ENCODE data around the gene DFFB.

- TF ChIP-seq CEBPB (IDR thresholded peaks at IDR 0.05; ENCODE audit: borderline replicate concordance, low read depth, low read length) (no peak), SRSF9 (IDR thresholded peaks at IDR 0.05; ENCODE audit: borderline replicate concordance, insufficient read depth, low read depth, low read length, poor library complexity, severe bottlenecking) (no peak), ZSCAN29 (CRISPR knock-in tag; conservative IDR thresholded peaks at IDR 0.05) (no peak), DRAP1 (CRISPR knock-in tag; IDR thresholded peaks at IDR 0.05) (no peak), FOXP1 (IDR thresholded peaks at IDR 0.05) (no peak), FOXP1 (CRISPR knock-in tag; IDR thresholded peaks at IDR 0.05) (no peak), NFE2L1 (CRISPR knock-in tag; IDR thresholded peaks at IDR 0.05; ENCODE audit: borderline replicate concordance) (no peak), POLR2A (IDR thresholded peaks at IDR 0.05; ENCODE audit: insufficient read depth in 1 of 2, low read depth in 2 of 2, low read length in 2 of 2) (no peak), MAX (IDR thresholded peaks at IDR 0.05) (no peak), CTCF (CRISPR knock-in tag; IDR thresholded peaks at IDR 0.05) (no peak), RBFOX2 (IDR thresholded peaks at IDR 0.05; ENCODE audit: low read depth, low read length) (no peak), TOPORS (CRISPR knock-in tag; IDR thresholded peaks at IDR 0.05) (no peak), ESRRA (CRISPR knock-in tag; IDR thresholded peaks at IDR 0.05; ENCODE audit: low read depth) (no peak)
Observed at GRCh38 chr1:3831689-3832088, 25.6 kb upstream of the DFFB start.

Measured in HepG2 (cell line).